GM12865 (cell line): ENCODE measurements around the gene GGACT.

Source experiments
- DNase-seq: peaks from one replicate; pipeline ENCODE4 v3.0.0; 2010; ENCODE audit warnings: low read depth
- H3K4me3 ChIP-seq: 2 replicates; pipeline ENCODE4 v1.5.1; 2011; ENCODE audit warnings: mild to moderate bottlenecking, low read depth, low read length, control low read depth
- CTCF ChIP-seq: IDR thresholded peaks from 2 replicates; pipeline ENCODE4 v1.5.1; 2011; ENCODE audit warnings: low read length, control low read depth, low read depth, inconsistent platforms; ENCODE audit not compliant: insufficient read depth; ENCODE audit errors: missing control alignments

GGACT gene

GRCh38 chr13:100515410-100515800 is 73.2 kb downstream of the GGACT start:
- no peak for TF ChIP-seq CTCF
- DNase-seq: no peak
- no peak overlapping the region for H3K4me3 ChIP-seq

- no peak overlapping the region for H3K4me3 ChIP-seq
- peak; percentile 93 for TF ChIP-seq CTCF
- DNase-seq: peak; percentile 75
These were observed 73.7 kb downstream of the GGACT start for GRCh38 chr13:100514788-100515409.

- DNase-seq: no peak
- no peak for TF ChIP-seq CTCF
- H3K4me3 ChIP-seq: no peak overlapping the region
These were observed 74.5 kb downstream of the GGACT start for GRCh38 chr13:100513987-100514670.

GRCh38 chr13:100513171-100513570 is 75.4 kb downstream of the GGACT start:
- DNase-seq: no peak
- no peak overlapping the region for H3K4me3 ChIP-seq
- no peak for TF ChIP-seq CTCF

- no peak overlapping the region for H3K4me3 ChIP-seq
- no peak for DNase-seq
- TF ChIP-seq CTCF: no peak
These were observed 76.2 kb downstream of the GGACT start for GRCh38 chr13:100512422-100512821.

- no peak for TF ChIP-seq CTCF
- H3K4me3 ChIP-seq: no peak overlapping the region
- no peak for DNase-seq
These were observed 77.1 kb downstream of the GGACT start for GRCh38 chr13:100511466-100511865.
